Breast epithelium (tissue), 4 donors: ENCODE measurements around the gene MTMR6. TPM values are rescaled to one million over a fixed set of nuclear protein-coding genes. Genes with fewer than 3 reads are reported as not detected.
A peak's percentile ranks its signal among the peaks of the same experiment; 100 is the strongest.

Source experiments
- DNase-seq, 2 donors: peaks; one replicate each; pipeline ENCODE4 v3.0.0-alpha.2; 2019; ENCODE audit warnings: low spot score in 2 of 2
- H3K27ac ChIP-seq, 2 donors: fragments of 200-600 bp; sonication (generic) in 1 of 2; one replicate each; pipeline ENCODE4 v1.5.1; 2016 to 2019; ENCODE audit warnings: mild to moderate bottlenecking in 1 of 2
- H3K27me3 ChIP-seq, 2 donors: fragments of 200-600 bp; sonication (generic) in 1 of 2; one replicate each; pipeline versions ENCODE4 v1.5.1 to v1.6.0; 2017 to 2019; ENCODE audit warnings: control low read depth in 1 of 2, mild to moderate bottlenecking in 1 of 2
- H3K36me3 ChIP-seq: fragments of 200-600 bp; one replicate; pipeline ENCODE4 v1.5.1; 2019
- H3K4me1 ChIP-seq, 2 donors: fragments of 200-600 bp; sonication (generic); one replicate each; pipeline ENCODE4 v1.5.1; 2016 to 2019; ENCODE audit warnings: control low read depth in 1 of 2
- H3K4me3 ChIP-seq, 3 donors: fragments of 200-600 bp; sonication (generic); 1 replicate in 2 of 3; 2 replicates in 1 of 3; pipeline ENCODE4 v1.5.1; 2016 to 2019; ENCODE audit warnings: mild to moderate bottlenecking in 3 of 3, moderate library complexity in 2 of 3
- H3K9me3 ChIP-seq, 2 donors: fragments of 200-600 bp; sonication (generic) in 1 of 2; one replicate each; pipeline ENCODE4 v1.5.1; 2016 to 2019; ENCODE audit warnings: control low read depth in 1 of 2
- POLR2A ChIP-seq: fragments of 450-650 bp; IDR thresholded peaks from one replicate; pipeline ENCODE4 v1.6.1; 2016; ENCODE audit warnings: antibody characterized with exemption, mild to moderate bottlenecking, moderate library complexity
- POLR2AphosphoS5 ChIP-seq, 3 donors: sonication (generic); formaldehyde crosslinking; IDR thresholded peaks; one replicate each; pipeline ENCODE4 v1.6.1; 2017; ENCODE audit warnings: antibody characterized with exemption in 3 of 3
- intact Hi-C: fragments of 100-400 bp; cut with DNase I; formaldehyde crosslinking; loops from one replicate; pipeline ENCODE4 v1.15.1; 2023; ENCODE audit warnings: low total_unique reads
- total RNA-seq, 3 donors: library from RNA; depleted of rRNA; stranded (reverse); fragments of >200 nt; gene quantifications; one replicate each; pipeline ENCODE4 v1.1.0, GENCODE V29; 2016
- TF ChIP-seq, protein P1 (sequence below), 3 donors: fragments of 450-650 bp; IDR thresholded peaks; one replicate each; pipeline ENCODE4 v1.5.1; 2016 to 2017; ENCODE audit warnings: antibody characterized with exemption in 3 of 3, mild to moderate bottlenecking in 3 of 3, moderate library complexity in 3 of 3

The MTMR6 gene
- total RNA-seq, 3 donors from 2014 or later = 17.4 to 26.1 (median 20.6) TPM

DNA sequence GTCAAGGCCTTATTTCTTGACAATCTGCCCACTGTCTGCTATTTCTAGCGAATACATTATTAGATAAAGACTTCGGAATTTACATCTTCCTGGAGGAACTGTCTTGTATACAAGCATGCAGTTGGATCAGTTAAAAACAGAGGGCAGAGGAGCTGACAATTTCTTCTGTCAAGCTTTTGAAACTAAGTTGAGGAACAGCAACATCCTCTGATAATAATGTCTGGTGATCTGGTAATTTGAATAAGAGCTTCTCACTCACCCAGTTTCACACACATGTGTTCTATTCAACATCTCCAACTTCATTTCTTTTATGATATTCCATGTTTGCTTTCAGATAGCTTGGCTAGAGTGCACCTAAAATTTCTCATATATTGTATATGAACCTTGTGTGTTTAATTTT is 50.2 kb downstream of the MTMR6 start:
- H3K27ac ChIP-seq = no peak overlapping the region
- no peaks in the 10 kb centered on the region for H3K4me1 ChIP-seq
- H3K36me3 ChIP-seq = no peaks in the 10 kb centered on the region
- no peaks in the 10 kb centered on the region for H3K9me3 ChIP-seq
- H3K4me3 ChIP-seq = no peak overlapping the region
- intact Hi-C loops = loop anchor here (2.0 kb wide), 1 partner anchor 94 kb away; no protein-coding TSS in a partner anchor
- no peak for TF ChIP-seq POLR2AphosphoS5 (IDR thresholded peaks at IDR 0.05)
- TF ChIP-seq, protein P1, sequence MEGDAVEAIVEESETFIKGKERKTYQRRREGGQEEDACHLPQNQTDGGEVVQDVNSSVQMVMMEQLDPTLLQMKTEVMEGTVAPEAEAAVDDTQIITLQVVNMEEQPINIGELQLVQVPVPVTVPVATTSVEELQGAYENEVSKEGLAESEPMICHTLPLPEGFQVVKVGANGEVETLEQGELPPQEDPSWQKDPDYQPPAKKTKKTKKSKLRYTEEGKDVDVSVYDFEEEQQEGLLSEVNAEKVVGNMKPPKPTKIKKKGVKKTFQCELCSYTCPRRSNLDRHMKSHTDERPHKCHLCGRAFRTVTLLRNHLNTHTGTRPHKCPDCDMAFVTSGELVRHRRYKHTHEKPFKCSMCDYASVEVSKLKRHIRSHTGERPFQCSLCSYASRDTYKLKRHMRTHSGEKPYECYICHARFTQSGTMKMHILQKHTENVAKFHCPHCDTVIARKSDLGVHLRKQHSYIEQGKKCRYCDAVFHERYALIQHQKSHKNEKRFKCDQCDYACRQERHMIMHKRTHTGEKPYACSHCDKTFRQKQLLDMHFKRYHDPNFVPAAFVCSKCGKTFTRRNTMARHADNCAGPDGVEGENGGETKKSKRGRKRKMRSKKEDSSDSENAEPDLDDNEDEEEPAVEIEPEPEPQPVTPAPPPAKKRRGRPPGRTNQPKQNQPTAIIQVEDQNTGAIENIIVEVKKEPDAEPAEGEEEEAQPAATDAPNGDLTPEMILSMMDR (IDR thresholded peaks at IDR 0.05) = no peak
- TF ChIP-seq POLR2A = no peak
- DNase-seq = no peak
- no peaks in the 10 kb centered on the region for H3K27me3 ChIP-seq

DNA sequence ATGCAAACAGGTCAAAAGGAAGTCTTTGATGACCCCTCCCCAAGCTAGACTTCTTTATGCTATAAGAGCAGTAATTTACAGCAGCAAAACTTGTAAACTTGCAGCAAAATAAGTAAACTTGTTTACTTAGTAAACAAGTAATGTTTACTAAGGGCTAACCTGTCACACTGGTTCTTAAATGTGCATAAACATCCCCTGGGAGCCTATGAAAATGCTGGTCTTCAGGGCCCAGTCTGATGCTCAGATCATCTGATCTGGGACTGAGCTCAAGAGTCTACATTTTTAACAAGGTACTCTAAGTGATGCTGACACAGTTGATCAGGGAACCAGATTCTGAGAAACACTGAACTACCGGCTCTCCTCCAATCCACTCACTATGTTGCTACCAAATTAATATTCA is 53.4 kb downstream of the MTMR6 start:
- H3K9me3 ChIP-seq = no peaks in the 10 kb centered on the region
- H3K4me3 ChIP-seq = no peak overlapping the region
- no peak for TF ChIP-seq POLR2A
- DNase-seq = no peak
- H3K27me3 ChIP-seq = peaks cover 0 to 3% of the 10 kb centered on the region in 2 donors
- no peaks in the 10 kb centered on the region for H3K36me3 ChIP-seq
- H3K27ac ChIP-seq = no peak overlapping the region
- intact Hi-C loops = no loop called here
- no peaks in the 10 kb centered on the region for H3K4me1 ChIP-seq

DNA sequence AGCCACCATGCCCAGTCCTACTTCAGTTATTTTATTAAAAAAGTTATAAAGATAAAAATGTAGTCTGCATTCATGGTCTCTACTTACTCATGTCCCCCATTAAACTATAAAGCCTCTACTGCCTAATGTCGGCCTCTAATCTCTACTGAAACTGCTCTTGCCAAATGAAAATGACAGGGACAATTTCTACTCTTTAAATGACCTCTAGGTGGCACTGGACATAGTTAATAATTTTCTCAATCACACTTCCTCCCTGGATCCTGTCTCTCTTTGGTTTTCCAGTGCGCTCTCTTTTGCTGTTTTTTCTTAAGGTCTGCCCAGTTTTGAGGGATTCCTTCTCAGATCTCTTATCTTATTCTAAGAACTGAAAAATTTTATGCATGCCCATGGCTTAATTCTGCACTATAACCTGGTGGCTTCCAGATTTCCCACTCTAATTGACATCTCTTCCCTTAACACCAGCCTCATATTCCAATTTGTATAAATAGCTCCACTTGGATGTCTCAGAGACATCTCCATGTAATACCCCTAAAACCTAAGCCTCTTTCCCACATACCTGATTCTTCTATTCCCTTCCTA is 54.3 kb downstream of the MTMR6 start:
- Histone ChIP-seq H3K4me3 (no peak overlapping the region), H3K27ac (no peak overlapping the region), H3K9me3 (no peaks in the 10 kb centered on the region), H3K36me3 (no peaks in the 10 kb centered on the region), H3K4me1 (no peaks in the 10 kb centered on the region), H3K27me3 (peaks cover 0 to 10% of the 10 kb centered on the region in 2 donors)
- intact Hi-C loops = no loop called here
- no peak for DNase-seq
- no peak for TF ChIP-seq POLR2AphosphoS5 (IDR thresholded peaks at IDR 0.05)
- TF ChIP-seq, protein P1 (IDR thresholded peaks at IDR 0.05) = peak in 2 of 3 donors; percentile 12 to 17

DNA sequence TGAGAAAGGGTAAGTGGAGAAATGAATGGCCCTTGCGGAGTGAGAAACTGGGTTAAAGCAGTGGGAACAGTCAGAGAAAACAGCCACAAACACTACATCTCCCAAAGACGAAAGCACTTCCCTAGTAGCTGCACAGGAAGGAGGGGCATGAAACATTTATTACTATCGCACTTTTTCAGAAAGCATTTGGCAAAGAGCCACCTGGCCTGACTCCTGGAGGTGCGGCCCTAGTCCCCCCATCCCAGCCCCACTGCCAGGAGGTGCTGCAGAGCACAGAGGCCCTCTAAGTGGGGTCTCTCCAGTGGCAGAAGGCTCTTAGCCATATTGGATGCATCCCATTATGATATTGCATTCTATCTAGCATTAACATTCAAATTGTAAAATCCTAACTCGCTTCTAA is 55.8 kb downstream of the MTMR6 start:
- no peak overlapping the region for H3K27ac ChIP-seq
- no peak for DNase-seq
- no peaks in the 10 kb centered on the region for H3K9me3 ChIP-seq
- intact Hi-C loops = no loop called here
- no peak for TF ChIP-seq POLR2AphosphoS5 (IDR thresholded peaks at IDR 0.05)
- TF ChIP-seq, protein P1 (IDR thresholded peaks at IDR 0.05) = no peak
- no peak for TF ChIP-seq POLR2A
- peaks cover 0 to 16% of the 10 kb centered on the region in 2 donors for H3K27me3 ChIP-seq
- no peaks in the 10 kb centered on the region for H3K4me1 ChIP-seq
- no peak overlapping the region for H3K4me3 ChIP-seq
- no peaks in the 10 kb centered on the region for H3K36me3 ChIP-seq

DNA sequence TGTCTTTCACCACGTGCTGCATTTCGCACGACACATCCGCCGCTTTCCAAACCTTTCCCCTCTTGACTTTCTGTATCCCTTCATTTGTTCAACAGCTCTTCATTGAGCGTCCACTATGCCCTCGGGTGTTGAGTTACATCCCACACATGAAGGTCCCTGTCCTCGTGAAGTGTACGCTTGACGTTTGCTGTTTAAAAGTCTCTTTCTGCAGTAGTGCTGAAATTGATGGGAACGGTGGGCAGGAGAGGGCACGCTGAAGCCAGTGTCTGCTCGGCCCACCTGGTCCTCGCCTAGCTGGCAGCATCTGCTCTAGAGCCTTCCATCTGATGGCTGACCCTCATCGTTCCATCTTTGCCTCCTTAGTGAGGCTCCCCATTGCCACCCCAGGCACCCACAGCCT is 59.6 kb downstream of the MTMR6 start:
- H3K27ac ChIP-seq = no peak overlapping the region
- no peaks in the 10 kb centered on the region for H3K4me1 ChIP-seq
- peaks cover 0 to 16% of the 10 kb centered on the region in 2 donors for H3K27me3 ChIP-seq
- DNase-seq = no peak
- TF ChIP-seq POLR2AphosphoS5 (IDR thresholded peaks at IDR 0.05) = no peak
- no peak for TF ChIP-seq POLR2A
- TF ChIP-seq, protein P1 (IDR thresholded peaks at IDR 0.05) = no peak
- H3K9me3 ChIP-seq = no peaks in the 10 kb centered on the region
- no peak overlapping the region for H3K4me3 ChIP-seq
- H3K36me3 ChIP-seq = no peaks in the 10 kb centered on the region
- intact Hi-C loops = no loop called here
